K562 (cell line): ENCODE data around the gene ANKRD11. TPM values are rescaled to one million over a fixed set of nuclear protein-coding genes. Genes with fewer than 3 reads are reported as not detected.

Experiments used
- ATAC-seq: fragments of 200-7000 bp; cut with Tn5 transposase; 3 replicates; pipeline ENCODE4 v1.9.1; 2020; ENCODE audit warnings: moderate library complexity
- BruUV-seq: library from RNA; stranded (reverse); fragments of 400-500 nt; replicated peaks from 2 replicates; lab custom pipeline; 2021; lab: Mats Ljungman, UMichigan
- CTCF ChIA-PET: fragments of 300-600 bp; formaldehyde crosslinking; extraction: SDS; loops from one replicate; lab custom pipeline; 2021; ENCODE audit warnings: low intra/inter-chr PET ratio; lab: Yijun Ruan, JAX
- POLR2A ChIA-PET: fragments of 300-600, 350-650 bp; sonication (Branson Sonifier 250); formaldehyde crosslinking; extraction: SDS; loops from one replicate; lab custom pipeline; 2021; ENCODE audit warnings: antibody characterized with exemption, inconsistent platforms; lab: Yijun Ruan, JAX
- DNase-seq, 4 experiments: peaks; one replicate each; pipeline versions ENCODE4 v3.0.0 to v3.0.0-alpha.2; 2011 to 2018; ENCODE audit warnings: low spot score in 3 of 4, mixed read lengths in 3 of 4; ENCODE audit errors: extremely low read depth in 1 of 4
- FAIRE-seq: peaks from 2 replicates; lab custom pipeline; 2011; peaks lifted over from hg19 to GRCh38; lab: Jason Lieb, UNC
- H2AFZ ChIP-seq: 2 replicates; pipeline ENCODE4 v1.6.0; 2011; ENCODE audit warnings: low read depth, low read length, control low read depth, inconsistent platforms
- H3K27ac ChIP-seq: fragments of 200-600 bp; 3 replicates; pipeline ENCODE4 v1.8.0; 2011; ENCODE audit warnings: low read depth, mild to moderate bottlenecking, control low read depth, inconsistent platforms, low read length, moderate library complexity, mixed read lengths; ENCODE audit errors: extremely low read depth
- H3K27me3 ChIP-seq, 2 experiments: fragments of 300-600 bp in 1 of 2; 2 replicates in 1 of 2; 3 replicates in 1 of 2; pipeline versions ENCODE4 v1.6.0 to v1.8.0; 2011; ENCODE audit warnings: inconsistent platforms in 2 of 2, low read length in 2 of 2, mild to moderate bottlenecking in 1 of 2, mixed read lengths in 1 of 2, moderate library complexity in 1 of 2; ENCODE audit not compliant: control insufficient read depth in 2 of 2, insufficient read depth in 2 of 2
- H3K36me3 ChIP-seq: fragments of 300-600 bp; 3 replicates; pipeline ENCODE4 v1.8.0; 2011; ENCODE audit warnings: mild to moderate bottlenecking, low read length, inconsistent platforms; ENCODE audit not compliant: control insufficient read depth, insufficient read depth
- H3K4me1 ChIP-seq, 2 experiments: fragments of 200-600 bp in 1 of 2; replicated peaks in 1 of 2; 2 replicates in 1 of 2; 3 replicates in 1 of 2; pipeline versions ENCODE4 v1.5.1 to v1.8.0; 2011; ENCODE audit warnings: inconsistent platforms in 2 of 2, low read length in 2 of 2, mild to moderate bottlenecking in 1 of 2, mixed read lengths in 1 of 2, moderate library complexity in 1 of 2; ENCODE audit not compliant: control insufficient read depth in 2 of 2, insufficient read depth in 2 of 2
- H3K4me2 ChIP-seq: 2 replicates; pipeline ENCODE4 v1.6.1; 2011; ENCODE audit warnings: low read length, control low read depth, inconsistent platforms, mixed read lengths; ENCODE audit not compliant: insufficient read depth
- H3K4me3 ChIP-seq: fragments of 200-600 bp; sonication (generic), shearing (Covaris generic); 2 replicates; pipeline ENCODE4 v1.5.1; 2016; ENCODE audit warnings: control low read depth, inconsistent platforms
- H3K79me2 ChIP-seq: fragments of 200-600 bp; 3 replicates; pipeline ENCODE4 v1.8.0; 2011; ENCODE audit warnings: low read length, inconsistent platforms; ENCODE audit not compliant: control insufficient read depth, insufficient read depth
- H3K9ac ChIP-seq, 2 experiments: 2 replicates each; pipeline versions ENCODE4 v1.6.0 to v1.6.1; 2011; ENCODE audit warnings: low read depth in 2 of 2, low read length in 2 of 2, control low read depth in 1 of 2, inconsistent platforms in 1 of 2, mild to moderate bottlenecking in 1 of 2, mixed read lengths in 1 of 2; ENCODE audit not compliant: insufficient read depth in 1 of 2
- H3K9me1 ChIP-seq: one replicate; pipeline ENCODE4 v1.6.0; 2011; ENCODE audit warnings: inconsistent platforms, mild to moderate bottlenecking, low read length, moderate library complexity; ENCODE audit not compliant: control insufficient read depth, insufficient read depth
- H3K9me3 ChIP-seq: replicated peaks from 2 replicates; pipeline ENCODE4 v1.5.1; 2011; ENCODE audit warnings: low read depth, low read length, inconsistent platforms; ENCODE audit not compliant: control insufficient read depth, insufficient read depth
- H4K20me1 ChIP-seq: replicated peaks from 2 replicates; pipeline ENCODE4 v1.6.1; 2011; ENCODE audit warnings: low read length, inconsistent platforms, mixed read lengths; ENCODE audit not compliant: control insufficient read depth, insufficient read depth
- CREM ChIP-seq: IDR thresholded peaks from 2 replicates; pipeline ENCODE4 v1.6.1; 2014; ENCODE audit warnings: antibody characterized with exemption, low read depth
- FIP1L1 ChIP-seq: fragments of 200-400 bp; formaldehyde crosslinking; IDR thresholded peaks from 2 replicates; pipeline ENCODE4 v1.6.1; 2018; ENCODE audit warnings: mild to moderate bottlenecking, low read depth, low read length; ENCODE audit not compliant: poor library complexity, severe bottlenecking
- KLF16 ChIP-seq: IDR thresholded peaks from 2 replicates; pipeline ENCODE4 v1.6.1; 2016; ENCODE audit warnings: antibody characterized with exemption
- NR2F6 ChIP-seq: fragments of 450-650 bp; formaldehyde crosslinking; IDR thresholded peaks from 2 replicates; pipeline ENCODE4 v1.4.0; 2020; ENCODE audit warnings: mild to moderate bottlenecking
- RBM22 ChIP-seq: fragments of 200-400 bp; formaldehyde crosslinking; IDR thresholded peaks from 2 replicates; pipeline ENCODE4 v1.6.1; 2018; ENCODE audit warnings: low read length, low read depth; ENCODE audit not compliant: poor library complexity, severe bottlenecking
- SMARCC2 ChIP-seq: fragments of 450-650 bp; IDR thresholded peaks from 2 replicates; pipeline ENCODE4 v1.6.1; 2017; ENCODE audit warnings: antibody characterized with exemption, moderate library complexity, mild to moderate bottlenecking, low read depth
- SMARCE1 ChIP-seq: fragments of 450-650 bp; IDR thresholded peaks from 2 replicates; pipeline ENCODE4 v1.7.1; 2016; ENCODE audit warnings: mild to moderate bottlenecking
- STAT5B ChIP-seq: fragments of 250-450 bp; sonication (Bioruptor Pico); IDR thresholded peaks from 2 replicates; pipeline ENCODE4 v1.8.0; 2021; ENCODE audit warnings: mild to moderate bottlenecking, inconsistent platforms
- TRIM28 ChIP-seq: fragments of 450-650 bp; IDR thresholded peaks from 2 replicates; pipeline ENCODE4 v1.6.1; 2017
- XRCC4 ChIP-seq: IDR thresholded peaks from one replicate; pipeline ENCODE4 v1.6.1; 2011; ENCODE audit not compliant: insufficient read depth, insufficient read length; ENCODE audit errors: extremely low read depth
- ZBTB12 ChIP-seq: fragments of 250-450 bp; sonication (Bioruptor Pico); IDR thresholded peaks from 2 replicates; pipeline ENCODE4 v1.4.0; 2020
- WGBS: fragments of 100-300 bp; shearing (Covaris generic); methylation state at CpG from one replicate; pipeline ENCODE4 v1.1.6; 2016; ENCODE audit warnings: low coverage, mixed read lengths; ENCODE audit not compliant: insufficient coverage; ENCODE audit errors: missing lambda C conversion rate; 5-methylcytosine and 5-hydroxymethylcytosine counted together
- in situ Hi-C: fragments of 300-500 bp; cut with MboI; formaldehyde crosslinking; loops from 4 replicates; pipeline ENCODE4 v1.15.0; 2018; ENCODE audit warnings: inconsistent platforms, mixed read lengths
- intact Hi-C: fragments of 100-400 bp; cut with micrococcal nuclease; formaldehyde crosslinking; loops from 2 replicates; pipeline ENCODE4 v1.14.2; 2022
- polyA plus RNA-seq, 8 experiments: library from polyadenylated mRNA; depleted of rRNA in 4 of 8; stranded (reverse) in 5 of 8; unstranded in 3 of 8; fragments of >200 nt; fragmentation: Nextera tagmentation in 2 of 8; fragmentation: Illumina TruSeq in 1 of 8; extraction: Ambion mirVana in 2 of 8; extraction: Trizol in 1 of 8; gene quantifications; 2 replicates each; pipeline versions ENCODE4 v1.2.1 to v1.2.3, GENCODE V29; 2011 to 2014; ENCODE audit warnings: inconsistent platforms in 1 of 8, missing spikeins in 1 of 8
- total RNA-seq, 7 experiments: library from RNA; depleted of rRNA in 6 of 7; stranded (reverse); fragments of >200 nt in 6 of 7; fragmentation: Illumina TruSeq in 2 of 7; extraction: Trizol in 2 of 7; gene quantifications; 2 replicates each; pipeline versions ENCODE4 v1.2.1 to v1.2.3, GENCODE V29; 2011 to 2021; ENCODE audit warnings: low replicate concordance in 1 of 7
- TF ChIP-seq, protein P1 (sequence below): sonication (generic); formaldehyde crosslinking; IDR thresholded peaks from 2 replicates; pipeline ENCODE4 v1.4.0; 2020; ENCODE audit warnings: mild to moderate bottlenecking, missing genetic modification reagents

The ANKRD11 gene
- total and polyA plus RNA-seq, 9 of the 15 experiments (the other 6 are each of a cell fraction or from before 2014, with no cell fraction given) = 4.7 to 126 (median 31.7) TPM

DNA sequence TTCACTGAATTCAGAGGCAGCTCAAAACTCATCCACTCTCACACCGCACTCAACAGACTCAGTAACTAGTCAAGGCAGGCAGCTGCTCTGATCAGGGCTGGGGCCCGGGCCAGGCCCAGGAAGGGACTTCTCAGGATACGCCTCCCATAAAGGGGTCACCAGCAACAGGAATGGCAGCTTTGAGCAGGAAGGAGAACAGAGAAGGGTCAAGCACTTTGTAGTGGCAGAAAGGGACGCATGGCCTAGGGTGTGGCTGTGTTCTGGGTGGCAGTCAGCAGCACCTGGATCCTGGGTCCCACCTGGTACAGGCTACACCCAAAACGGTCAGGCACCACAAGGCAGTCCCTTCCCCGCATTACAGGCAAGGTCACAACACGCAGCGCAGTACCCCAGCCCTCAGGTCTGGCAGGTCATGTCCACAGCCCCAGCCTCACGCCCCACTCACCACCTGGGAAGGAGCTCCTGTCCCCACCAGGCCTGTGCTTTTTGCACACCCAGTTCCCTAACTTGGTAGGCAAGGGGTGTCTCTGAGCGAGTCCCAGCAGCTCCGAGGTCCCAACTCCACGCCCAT is 173.2 kb downstream of the ANKRD11 start:
- no peak overlapping the region for H3K4me3 ChIP-seq
- POLR2A ChIA-PET = interaction anchor here (0.7 to 1.6 kb wide), 2 partner anchors 10 to 242 kb away, joined by 3 to 4 read pairs; no protein-coding TSS in a partner anchor
- peak overlapping the region in 1 of 2 experiments; percentile 66; a peak in 2 of 4 replicates for H3K9ac ChIP-seq

DNA sequence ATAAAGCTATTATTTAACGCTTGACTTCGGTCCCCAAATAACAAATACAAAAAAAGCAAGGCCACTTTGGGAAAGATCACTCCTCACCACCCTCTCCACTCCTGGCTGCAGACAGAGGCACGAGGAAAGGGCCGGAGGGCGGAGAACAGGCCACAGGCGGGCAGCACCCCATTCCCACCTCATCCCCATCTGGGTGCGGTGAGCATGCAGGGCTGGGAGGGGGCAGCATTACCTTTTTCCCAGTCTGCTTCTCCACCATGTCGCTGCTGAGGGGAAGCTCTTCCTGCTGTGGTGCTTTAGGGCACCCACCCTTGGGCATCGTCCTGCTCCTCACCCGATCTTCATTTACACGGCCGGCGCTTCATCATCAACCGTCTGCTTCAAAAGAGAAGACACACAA is 173.7 kb downstream of the ANKRD11 start:
- DNase-seq (no peak), ATAC-seq (no peak), FAIRE-seq (no peak)
- H3K36me3 ChIP-seq = peaks cover 63% of the 10 kb centered on the region; the same call in 2 of the 3 replicates
- H3K79me2 ChIP-seq = peaks cover 99% of the 10 kb centered on the region
- H3K9me3 ChIP-seq = no peaks in the 10 kb centered on the region
- in situ Hi-C loops = no loop called here
- ChIA-PET CTCF (interaction anchor here (0.6 kb wide), 1 partner anchor 44 kb away, joined by 3 read pairs; no protein-coding TSS in a partner anchor), POLR2A (interaction anchor here (0.7 to 1.6 kb wide), 3 partner anchors 9 to 242 kb away, joined by 3 to 4 read pairs (median 3); no protein-coding TSS in a partner anchor)
- H3K9me1 ChIP-seq = peaks cover 34% of the 10 kb centered on the region
- intact Hi-C loops = no loop called here
- H3K4me1 ChIP-seq = peaks cover 50 to 82% of the 10 kb centered on the region in 2 experiments
- H3K27me3 ChIP-seq = no peaks in the 10 kb centered on the region
- 0 out of 2 replicates have a peak overlapping the region, but pooled peaks have one; percentile 51 for H3K4me2 ChIP-seq
- H3K27ac ChIP-seq = no peak overlapping the region
- H4K20me1 ChIP-seq = peaks cover 66% of the 10 kb centered on the region
- BruUV-seq = no TSS peak
- peak overlapping the region in 1 of 2 experiments; percentile 66; a peak in 1 of 4 replicates for H3K9ac ChIP-seq
- H3K4me3 ChIP-seq = no peak overlapping the region
- H2AFZ ChIP-seq = no peak overlapping the region
- WGBS = 90% methylated on average over 10 of the region's 14 CpGs
- TF ChIP-seq KLF16 = no peak
- no peak for TF ChIP-seq SMARCC2
- TF ChIP-seq, protein P1, sequence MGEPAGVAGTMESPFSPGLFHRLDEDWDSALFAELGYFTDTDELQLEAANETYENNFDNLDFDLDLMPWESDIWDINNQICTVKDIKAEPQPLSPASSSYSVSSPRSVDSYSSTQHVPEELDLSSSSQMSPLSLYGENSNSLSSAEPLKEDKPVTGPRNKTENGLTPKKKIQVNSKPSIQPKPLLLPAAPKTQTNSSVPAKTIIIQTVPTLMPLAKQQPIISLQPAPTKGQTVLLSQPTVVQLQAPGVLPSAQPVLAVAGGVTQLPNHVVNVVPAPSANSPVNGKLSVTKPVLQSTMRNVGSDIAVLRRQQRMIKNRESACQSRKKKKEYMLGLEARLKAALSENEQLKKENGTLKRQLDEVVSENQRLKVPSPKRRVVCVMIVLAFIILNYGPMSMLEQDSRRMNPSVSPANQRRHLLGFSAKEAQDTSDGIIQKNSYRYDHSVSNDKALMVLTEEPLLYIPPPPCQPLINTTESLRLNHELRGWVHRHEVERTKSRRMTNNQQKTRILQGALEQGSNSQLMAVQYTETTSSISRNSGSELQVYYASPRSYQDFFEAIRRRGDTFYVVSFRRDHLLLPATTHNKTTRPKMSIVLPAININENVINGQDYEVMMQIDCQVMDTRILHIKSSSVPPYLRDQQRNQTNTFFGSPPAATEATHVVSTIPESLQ (CRISPR knock-in tag) = no peak
- no peak for TF ChIP-seq NR2F6 (CRISPR knock-in tag)
- TF ChIP-seq CREM = no peak
- TF ChIP-seq SMARCE1 = no peak
- TF ChIP-seq FIP1L1 = no peak
- TF ChIP-seq STAT5B (CRISPR knock-in tag) = no peak
- TF ChIP-seq ZBTB12 = no peak

More for the DNA sequence above, 173.2 kb downstream of the ANKRD11 start:
- Histone ChIP-seq H4K20me1 (peaks cover 69% of the 10 kb centered on the region), H3K9me3 (no peaks in the 10 kb centered on the region), H3K27ac (no peak overlapping the region)
- peak; percentile 87 for TF ChIP-seq RBM22
- no peak for TF ChIP-seq TRIM28
- TF ChIP-seq XRCC4 = no peak
- TF ChIP-seq, all 486 proteins: peak for 1
- FAIRE-seq (no peak), DNase-seq (no peak), ATAC-seq (no peak)
- H3K9me1 ChIP-seq = peaks cover 39% of the 10 kb centered on the region
- CTCF ChIA-PET = interaction anchor here (0.6 kb wide), 1 partner anchor 44 kb away, joined by 3 read pairs; no protein-coding TSS in a partner anchor
- intact Hi-C loops = no loop called here
- peaks cover 55 to 83% of the 10 kb centered on the region in 2 experiments for H3K4me1 ChIP-seq
- peaks cover 99% of the 10 kb centered on the region for H3K79me2 ChIP-seq
- WGBS = 93% methylated on average over 12 of the region's 12 CpGs
- no peak overlapping the region for H3K4me2 ChIP-seq
- in situ Hi-C loops = no loop called here
- no peak overlapping the region for H2AFZ ChIP-seq
- H3K36me3 ChIP-seq = peaks cover 61% of the 10 kb centered on the region; the same call in 2 of the 3 replicates
- H3K27me3 ChIP-seq = no peaks in the 10 kb centered on the region
- no TSS peak for BruUV-seq
